Measurements from ENCODE around the gene CLEC12A.
"Not testable (repeated sequence)": the region's sequence is repeated elsewhere in the genome, so short reads cannot be mapped to it uniquely, and the experiment has no call there.

CLEC12A gene

GRCh38 chr12:9971181-9971580 lies at the start of gene CLEC12A:
CLEC12A (plus strand) TSS chr12:9971409; CDS start chr12:9971597, 188 bp downstream.
- DNase-seq = peak; percentile 66

- no peak for DNase-seq
Observed at GRCh38 chr12:9922429-9922828, 48.8 kb upstream of the CLEC12A start.

DNA sequence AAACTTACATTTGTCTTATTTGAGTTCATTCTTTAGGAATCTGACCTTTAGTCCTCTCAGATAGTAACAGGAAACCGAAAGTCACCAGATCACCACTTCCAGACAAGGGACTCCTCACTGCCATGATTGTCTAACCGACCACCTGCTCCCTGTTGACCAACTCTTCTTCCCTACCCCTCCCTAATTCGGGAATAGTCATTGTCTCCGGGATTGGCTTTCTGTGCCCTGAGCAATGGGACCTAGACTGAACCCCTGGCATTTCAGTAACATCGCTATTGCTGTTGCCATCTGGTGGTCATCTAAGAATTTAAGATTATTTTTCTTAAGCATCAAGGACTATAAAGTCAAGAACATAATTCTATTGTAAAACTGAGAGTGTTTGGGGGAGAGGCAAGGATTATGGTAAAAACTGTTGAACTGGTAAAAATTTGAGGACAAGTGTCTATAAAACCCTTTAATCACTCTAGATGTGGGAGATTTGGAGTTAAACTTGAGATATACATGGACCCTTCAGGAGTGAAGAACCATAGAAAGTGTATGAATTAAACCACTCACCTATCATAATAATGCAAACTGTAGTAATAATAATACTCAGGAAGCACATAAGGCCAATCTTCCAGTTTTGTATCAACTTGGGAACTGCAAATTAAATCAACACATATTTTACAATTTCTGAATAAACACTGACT lies 45.4 kb upstream of the CLEC12A start:
- DNase-seq = peak; percentile 77

DNA sequence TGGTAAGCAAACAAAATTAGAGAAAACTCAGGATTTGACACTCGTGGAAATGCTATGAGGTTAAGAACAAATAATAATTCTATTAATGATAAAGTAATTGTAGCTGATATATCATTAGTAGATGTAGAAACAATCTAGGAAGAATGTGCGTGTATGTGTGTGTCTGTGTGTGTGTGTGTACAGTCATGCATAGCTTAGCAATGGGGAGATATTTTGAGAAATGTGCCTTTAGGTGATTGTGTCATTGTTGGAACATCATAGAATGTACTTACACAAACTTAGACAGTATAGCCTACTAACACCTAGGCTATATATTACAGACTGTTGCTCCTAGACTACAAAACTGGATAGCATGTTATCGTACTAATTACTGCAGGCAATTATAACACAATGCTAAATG lies 44.3 kb upstream of the CLEC12A start:
- no peak for DNase-seq

DNA sequence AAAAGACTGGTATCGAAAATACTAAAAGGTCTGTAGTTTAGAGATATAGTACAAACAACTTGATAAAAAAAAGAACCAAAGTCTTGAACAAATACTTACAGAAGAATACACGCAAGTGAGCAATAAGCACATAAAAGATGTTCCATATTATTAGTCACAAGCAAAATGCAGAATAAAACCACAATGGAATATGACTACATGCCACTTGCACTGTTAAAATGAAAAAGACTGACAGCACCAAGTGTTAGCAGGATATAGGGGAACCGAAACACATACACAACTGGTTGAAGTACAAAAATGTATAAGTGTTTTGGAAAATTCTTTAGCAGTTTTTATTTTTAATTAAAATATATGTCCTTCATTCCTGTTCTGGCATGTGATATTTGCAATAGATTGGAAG lies 42.6 kb upstream of the CLEC12A start:
- DNase-seq = no peak

DNA sequence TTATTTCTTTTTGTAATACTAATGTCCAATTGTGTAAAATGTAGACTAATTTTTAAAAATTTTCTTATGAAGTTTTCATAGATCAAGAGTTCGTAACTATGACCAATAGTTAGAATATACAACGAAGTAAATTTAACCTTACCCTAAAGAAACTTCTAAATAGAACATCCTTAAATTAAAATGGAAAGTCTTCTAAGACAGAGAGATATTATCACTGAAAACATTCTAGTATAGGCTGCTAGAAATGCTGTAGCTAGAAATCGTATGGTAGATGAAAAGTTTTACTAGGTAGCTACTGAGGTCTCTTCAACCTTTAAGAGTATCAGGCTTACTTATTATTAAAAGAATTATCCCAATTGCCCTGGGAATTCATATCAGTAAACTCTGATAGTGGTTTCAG lies 40.0 kb upstream of the CLEC12A start:
- no peak for DNase-seq

GRCh38 chr12:9932270-9932669 lies 38.9 kb upstream of the CLEC12A start, which contains the start of gene CLEC2A:
CLEC2A (minus strand) TSS chr12:9932370; CDS start chr12:9932329, 41 bp downstream.
- no peak for DNase-seq

- no peak for DNase-seq
Observed at GRCh38 chr12:9933958-9934357, 37.3 kb upstream of the CLEC12A start.

DNA sequence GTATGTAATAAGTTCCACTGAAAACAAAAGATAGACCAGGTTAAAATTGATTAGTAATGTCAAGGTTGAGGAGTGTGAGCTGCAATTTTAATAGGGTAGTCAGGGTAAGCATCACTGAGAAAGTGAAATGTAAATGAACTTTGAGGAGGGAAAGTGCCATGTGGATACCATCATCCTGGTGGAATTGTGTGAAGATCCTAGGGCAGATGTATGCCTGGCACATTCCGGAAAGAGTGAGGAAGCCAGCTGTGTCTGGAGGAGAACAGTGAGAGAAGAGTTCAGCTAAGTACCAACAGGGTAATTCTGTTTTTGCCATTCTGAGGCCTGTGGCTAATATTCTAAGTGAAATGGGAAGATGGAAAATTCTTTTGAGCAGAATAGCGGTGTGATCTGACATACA lies 36.2 kb upstream of the CLEC12A start:
- no peak for DNase-seq

- no peak for DNase-seq
Observed at GRCh38 chr12:9936591-9936990, 34.6 kb upstream of the CLEC12A start.

DNA sequence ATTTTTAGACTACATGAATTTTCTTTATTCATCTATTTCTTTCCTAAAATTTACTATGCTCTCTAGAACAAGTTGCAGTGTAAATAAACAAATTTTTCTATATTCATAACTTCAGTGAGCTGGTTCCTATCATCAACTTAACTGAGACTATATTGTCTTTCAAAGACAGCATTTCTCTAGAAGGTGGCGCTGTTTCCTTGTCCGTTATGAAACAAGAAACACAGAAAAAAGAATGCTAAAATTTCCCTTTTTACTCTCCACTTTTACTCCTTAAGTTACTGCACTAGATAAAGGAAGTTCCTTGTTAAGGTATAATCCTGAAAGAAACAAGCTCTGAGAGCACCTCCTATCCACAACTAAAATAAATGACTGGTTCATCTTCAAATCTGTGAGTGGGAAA lies 30.8 kb upstream of the CLEC12A start:
- peak; percentile 68 for DNase-seq

DNA sequence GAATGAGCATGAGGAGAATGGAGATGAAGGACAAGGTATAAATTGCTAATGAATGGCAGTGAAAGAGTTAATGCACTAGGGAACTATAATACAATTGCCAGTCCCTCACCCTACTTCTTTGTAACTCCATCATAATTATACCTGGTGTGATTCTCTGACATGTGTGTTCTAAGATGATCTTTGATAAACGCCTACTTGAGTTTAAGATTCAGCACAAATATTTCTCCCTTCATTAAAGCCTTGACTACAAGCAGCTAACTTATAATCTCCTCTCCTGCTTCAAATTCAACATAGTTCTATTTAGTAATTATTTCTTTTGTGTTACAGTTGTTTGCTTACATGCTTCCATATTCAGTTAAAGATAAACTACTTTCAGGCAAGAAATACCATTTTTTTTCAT lies 29.4 kb upstream of the CLEC12A start:
- no peak for DNase-seq

DNA sequence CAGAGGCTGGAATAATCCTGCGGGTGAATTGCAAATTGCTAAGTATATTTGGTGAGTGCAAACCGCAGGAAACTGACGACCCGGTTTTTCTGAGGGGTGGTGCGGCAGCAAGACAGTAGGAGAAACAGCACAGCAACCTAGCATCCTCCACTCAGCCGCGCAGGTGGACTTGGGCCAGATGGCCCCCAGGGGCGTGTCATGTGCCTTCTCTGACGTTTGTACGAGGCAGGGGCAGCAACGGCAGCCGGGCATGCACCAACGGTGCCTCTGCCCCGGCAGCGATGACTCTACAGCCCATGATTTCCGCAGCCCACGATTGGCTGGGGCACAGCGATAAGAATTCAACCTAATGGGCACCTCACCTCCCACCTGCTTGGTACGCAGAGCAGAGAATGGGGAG lies 28.0 kb upstream of the CLEC12A start:
- DNase-seq = peak; percentile 31

DNA sequence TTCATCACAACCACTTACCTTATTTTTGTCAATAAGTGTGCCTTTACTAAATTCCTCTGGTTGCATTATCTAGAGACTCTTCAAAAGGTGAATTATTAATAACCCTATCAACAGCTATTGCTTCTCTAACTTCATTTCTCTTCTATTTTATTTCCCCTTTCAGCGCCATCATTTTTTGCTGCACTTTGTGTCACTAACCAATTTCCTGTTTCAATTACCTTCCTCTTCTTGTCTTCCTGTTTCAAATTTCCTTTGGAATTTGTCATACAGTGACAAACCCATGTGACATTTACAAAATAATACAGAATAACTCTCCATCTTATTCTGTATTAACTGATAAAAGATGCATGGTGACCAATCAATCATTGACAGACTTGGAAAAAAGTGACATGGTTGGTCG lies 26.8 kb upstream of the CLEC12A start:
- no peak for DNase-seq

GRCh38 chr12:9947674-9948073 lies 23.5 kb upstream of the CLEC12A start:
- DNase-seq = no peak

DNA sequence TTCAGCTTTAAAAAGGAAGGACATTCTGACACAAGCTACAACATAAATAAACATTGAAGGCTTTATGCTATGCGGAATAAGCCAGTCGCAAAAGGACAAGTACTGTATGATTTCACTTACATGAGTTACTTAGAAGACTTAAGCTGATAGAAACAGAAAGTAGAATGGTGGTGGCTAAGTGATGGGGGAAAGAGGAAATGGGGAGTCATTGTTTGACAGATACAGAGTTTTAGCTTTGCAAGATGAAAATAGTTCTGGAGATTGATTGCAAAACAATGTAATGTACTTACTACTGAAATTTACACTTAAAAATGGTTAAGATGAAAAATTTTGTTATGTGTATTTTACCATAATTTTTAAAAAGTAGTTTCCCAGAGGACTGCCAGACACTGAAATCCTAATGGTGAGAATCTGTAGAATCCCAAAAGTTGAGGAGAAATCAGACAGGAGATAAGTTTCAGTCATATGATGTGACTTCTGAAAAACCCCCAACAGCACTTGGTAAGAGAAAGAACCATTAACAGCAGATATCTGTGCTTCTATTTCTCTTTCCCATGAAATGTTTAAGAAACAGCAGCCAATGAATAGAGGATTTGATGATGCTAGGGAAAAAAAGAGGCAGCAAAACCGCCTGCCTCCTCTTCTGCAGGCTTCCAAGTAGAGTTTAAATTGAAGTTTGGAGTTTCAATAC lies 22.5 kb upstream of the CLEC12A start:
- DNase-seq = no peak

GRCh38 chr12:9951026-9951675 lies 20.1 kb upstream of the CLEC12A start:
- peak; percentile 61 for DNase-seq

DNA sequence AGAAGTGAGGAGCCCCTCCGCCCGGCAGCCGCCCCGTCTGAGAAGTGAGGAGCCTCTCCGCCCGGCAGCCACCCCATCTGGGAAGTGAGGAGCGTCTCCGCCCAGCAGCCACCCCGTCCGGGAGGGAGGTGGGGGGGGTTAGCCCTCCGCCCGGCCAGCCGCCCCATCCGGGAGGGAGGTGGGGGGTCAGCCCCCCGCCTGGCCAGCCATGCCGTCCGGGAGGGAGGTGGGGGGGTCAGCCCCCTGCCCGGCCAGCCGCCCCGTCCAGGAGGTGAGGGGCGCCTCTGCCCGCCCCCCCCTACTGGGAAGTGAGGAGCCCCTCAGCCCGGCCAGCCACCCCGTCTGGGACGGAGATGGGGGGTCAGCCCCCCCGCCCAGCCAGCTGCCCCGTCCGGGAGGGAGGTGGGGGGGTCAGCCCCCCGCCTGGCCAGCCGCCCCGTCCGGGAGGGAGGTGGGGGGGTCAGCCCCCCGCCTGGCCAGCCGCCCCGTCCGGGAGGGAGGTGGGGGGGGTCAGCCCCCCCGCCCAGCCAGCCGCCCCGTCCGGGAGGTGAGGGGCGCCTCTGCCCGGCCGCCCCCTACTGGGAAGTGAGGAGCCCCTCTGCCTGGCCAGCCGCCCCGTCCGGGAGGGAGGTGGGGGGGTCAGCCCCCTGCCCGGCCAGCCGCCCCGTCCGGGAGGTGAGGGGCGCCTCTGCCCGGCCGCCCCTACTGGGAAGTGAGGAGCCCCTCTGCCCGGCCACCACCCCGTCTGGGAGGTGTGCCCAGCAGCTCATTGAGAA lies 18.1 kb upstream of the CLEC12A start:
- not testable (repeated sequence) for DNase-seq

GRCh38 chr12:9957834-9958233 lies 13.4 kb upstream of the CLEC12A start:
- DNase-seq = no peak

- no peak for DNase-seq
Observed at GRCh38 chr12:9960590-9960989, 10.6 kb upstream of the CLEC12A start.

DNA sequence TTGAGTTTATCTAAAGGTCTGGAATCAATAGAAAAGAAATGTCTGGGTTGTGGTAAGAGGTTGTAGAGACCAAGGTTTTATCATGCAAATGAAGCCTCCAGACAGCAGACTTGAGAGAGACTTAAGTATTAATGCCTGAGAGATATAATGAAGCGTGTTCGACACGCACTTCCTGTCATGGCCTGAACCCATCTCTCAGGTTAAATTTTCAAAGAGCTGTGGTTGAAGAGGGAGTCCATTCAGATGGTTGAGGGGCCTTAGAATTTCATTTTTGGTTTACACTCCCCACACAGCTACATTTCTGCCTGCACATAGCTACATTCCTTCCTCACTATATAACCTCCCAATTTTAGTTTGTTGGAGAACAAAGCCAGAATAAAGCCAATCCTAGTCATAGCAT lies 10.1 kb upstream of the CLEC12A start:
- no peak for DNase-seq

GRCh38 chr12:9961901-9962300 lies 9.3 kb upstream of the CLEC12A start:
- DNase-seq = no peak

- DNase-seq = no peak
Observed at GRCh38 chr12:9969673-9970072, 1.5 kb upstream of the CLEC12A start.
